ENCODE data around the gene NRXN2. TPM values are rescaled to one million over a fixed set of nuclear protein-coding genes. Genes with fewer than 3 reads are reported as not detected.

The NRXN2 gene
- total and polyA plus RNA-seq, 10 of the 15 experiments (the other 5 are each of a cell fraction or from before 2014, with no cell fraction given) = 0.03 to 1.4 (median 0.23) TPM

DNA sequence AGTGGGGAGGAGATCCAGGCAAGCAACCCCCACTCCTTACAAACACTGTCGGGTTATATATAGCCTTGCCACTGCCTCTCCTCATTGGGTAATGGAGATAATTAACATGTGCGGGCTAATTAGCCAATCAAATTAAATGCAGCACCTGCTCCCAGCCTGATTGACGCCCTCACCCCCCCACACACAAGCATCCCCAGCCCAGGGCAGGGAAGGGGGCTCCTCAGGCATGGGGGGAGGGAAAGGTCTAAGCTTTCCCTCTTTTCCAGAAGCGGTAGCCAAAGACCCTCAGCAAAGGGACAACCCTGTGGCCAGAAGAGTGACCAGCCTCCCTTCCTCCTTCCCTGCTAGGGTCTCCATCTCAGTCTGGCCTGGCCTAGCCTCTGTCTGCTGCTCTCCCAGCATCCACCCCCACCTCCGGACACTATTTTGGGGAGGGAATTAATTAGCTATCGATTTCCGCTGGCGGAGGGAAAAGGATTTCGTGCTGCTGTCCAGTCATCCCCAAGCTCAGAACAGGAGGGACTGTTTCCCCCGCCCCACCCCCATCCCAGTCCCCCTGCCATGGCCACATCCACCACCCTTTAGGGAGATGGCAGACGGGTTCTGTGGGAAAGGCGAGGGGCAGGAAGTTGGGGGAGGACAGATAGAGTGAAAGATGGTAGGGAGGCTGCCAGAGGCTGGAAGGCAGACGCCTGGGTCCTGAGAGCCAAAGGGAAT lies 7.1 kb downstream of the NRXN2 start (continued):
- TF ChIP-seq, protein P1, sequence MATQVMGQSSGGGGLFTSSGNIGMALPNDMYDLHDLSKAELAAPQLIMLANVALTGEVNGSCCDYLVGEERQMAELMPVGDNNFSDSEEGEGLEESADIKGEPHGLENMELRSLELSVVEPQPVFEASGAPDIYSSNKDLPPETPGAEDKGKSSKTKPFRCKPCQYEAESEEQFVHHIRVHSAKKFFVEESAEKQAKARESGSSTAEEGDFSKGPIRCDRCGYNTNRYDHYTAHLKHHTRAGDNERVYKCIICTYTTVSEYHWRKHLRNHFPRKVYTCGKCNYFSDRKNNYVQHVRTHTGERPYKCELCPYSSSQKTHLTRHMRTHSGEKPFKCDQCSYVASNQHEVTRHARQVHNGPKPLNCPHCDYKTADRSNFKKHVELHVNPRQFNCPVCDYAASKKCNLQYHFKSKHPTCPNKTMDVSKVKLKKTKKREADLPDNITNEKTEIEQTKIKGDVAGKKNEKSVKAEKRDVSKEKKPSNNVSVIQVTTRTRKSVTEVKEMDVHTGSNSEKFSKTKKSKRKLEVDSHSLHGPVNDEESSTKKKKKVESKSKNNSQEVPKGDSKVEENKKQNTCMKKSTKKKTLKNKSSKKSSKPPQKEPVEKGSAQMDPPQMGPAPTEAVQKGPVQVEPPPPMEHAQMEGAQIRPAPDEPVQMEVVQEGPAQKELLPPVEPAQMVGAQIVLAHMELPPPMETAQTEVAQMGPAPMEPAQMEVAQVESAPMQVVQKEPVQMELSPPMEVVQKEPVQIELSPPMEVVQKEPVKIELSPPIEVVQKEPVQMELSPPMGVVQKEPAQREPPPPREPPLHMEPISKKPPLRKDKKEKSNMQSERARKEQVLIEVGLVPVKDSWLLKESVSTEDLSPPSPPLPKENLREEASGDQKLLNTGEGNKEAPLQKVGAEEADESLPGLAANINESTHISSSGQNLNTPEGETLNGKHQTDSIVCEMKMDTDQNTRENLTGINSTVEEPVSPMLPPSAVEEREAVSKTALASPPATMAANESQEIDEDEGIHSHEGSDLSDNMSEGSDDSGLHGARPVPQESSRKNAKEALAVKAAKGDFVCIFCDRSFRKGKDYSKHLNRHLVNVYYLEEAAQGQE (IDR thresholded peaks at IDR 0.05; ENCODE audit: low read depth, low read length) = no peak

DNA sequence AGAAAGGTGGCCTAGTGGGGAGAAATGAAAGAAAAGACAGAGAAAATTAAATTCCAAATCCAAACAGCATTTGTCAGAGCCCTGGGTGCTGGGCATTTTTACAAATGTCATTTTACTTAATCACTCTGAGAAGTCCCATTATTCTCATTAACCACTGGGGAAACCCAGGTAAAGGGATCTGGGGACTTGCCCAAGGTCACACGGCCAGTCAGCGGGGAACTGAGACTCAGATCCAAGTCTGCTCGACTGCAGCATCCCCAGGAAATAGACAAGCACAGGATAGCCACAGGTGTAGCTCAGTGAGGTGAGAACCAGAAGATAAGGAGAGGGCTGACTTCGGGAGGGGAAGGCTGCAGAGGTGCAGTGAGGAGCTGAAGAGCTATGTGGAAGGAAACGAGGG lies 7.9 kb downstream of the NRXN2 start:
- H3K36me3 ChIP-seq (ENCODE audit: control insufficient read depth in 2 of 2, insufficient read depth in 2 of 2, low read length in 1 of 2) = no peaks in the 10 kb centered on the region; a peak in 1 of 4 replicates
- no peak for FAIRE-seq
- peaks cover 7% of the 10 kb centered on the region for H3K4me1 ChIP-seq (ENCODE audit: control insufficient read depth, insufficient read depth, low read length)
- ATAC-seq = peak; percentile 51
- H3K27me3 ChIP-seq (replicated peaks in 1 of 2; ENCODE audit: control insufficient read depth in 2 of 2, insufficient read depth in 2 of 2, low read length in 1 of 2) = peaks cover 5 to 10% of the 10 kb centered on the region in 2 experiments; a peak in 3 of 4 replicates
- in situ Hi-C loops (cut with MboI) = no loop called here
- H3K27ac ChIP-seq (ENCODE audit: control insufficient read depth, insufficient read depth) = no peak overlapping the region
- H2AFZ ChIP-seq (ENCODE audit: control insufficient read depth, low read depth, low read length) = no peak overlapping the region
- no peaks in the 10 kb centered on the region for H4K20me1 ChIP-seq (ENCODE audit: control insufficient read depth, insufficient read depth)
- RAD21 ChIA-PET (ENCODE audit: unreplicated experiment) = interaction anchor here (1.0 to 2.6 kb wide), 3 partner anchors 11 to 26 kb away, joined by 3 to 12 read pairs (median 3); no protein-coding TSS in a partner anchor
- H3K9me3 ChIP-seq (replicated peaks; ENCODE audit: control insufficient read depth, insufficient read depth, low read length) = no peaks in the 10 kb centered on the region
- TF ChIP-seq ZNF622 (IDR thresholded peaks at IDR 0.05) (no peak), MTA2 (IDR thresholded peaks at IDR 0.05; ENCODE audit: low read depth) (peak; percentile 16; the same call in 1 of the 2 replicates), IKZF1 (conservative IDR thresholded peaks at IDR 0.05) (peak; percentile 24; the same call in 1 of the 2 replicates)
- TF ChIP-seq, protein P2, sequence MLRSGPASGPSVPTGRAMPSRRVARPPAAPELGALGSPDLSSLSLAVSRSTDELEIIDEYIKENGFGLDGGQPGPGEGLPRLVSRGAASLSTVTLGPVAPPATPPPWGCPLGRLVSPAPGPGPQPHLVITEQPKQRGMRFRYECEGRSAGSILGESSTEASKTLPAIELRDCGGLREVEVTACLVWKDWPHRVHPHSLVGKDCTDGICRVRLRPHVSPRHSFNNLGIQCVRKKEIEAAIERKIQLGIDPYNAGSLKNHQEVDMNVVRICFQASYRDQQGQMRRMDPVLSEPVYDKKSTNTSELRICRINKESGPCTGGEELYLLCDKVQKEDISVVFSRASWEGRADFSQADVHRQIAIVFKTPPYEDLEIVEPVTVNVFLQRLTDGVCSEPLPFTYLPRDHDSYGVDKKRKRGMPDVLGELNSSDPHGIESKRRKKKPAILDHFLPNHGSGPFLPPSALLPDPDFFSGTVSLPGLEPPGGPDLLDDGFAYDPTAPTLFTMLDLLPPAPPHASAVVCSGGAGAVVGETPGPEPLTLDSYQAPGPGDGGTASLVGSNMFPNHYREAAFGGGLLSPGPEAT (IDR thresholded peaks at IDR 0.05; ENCODE audit: low read depth) = 0 out of 2 replicates have a peak, but pooled peaks have one; percentile 15
- H3K9ac ChIP-seq (ENCODE audit: control insufficient read depth, insufficient read depth, low read length) = no peak overlapping the region
- BruUV-seq (replicated peaks) = no TSS peak
- no peak overlapping the region for H3K4me3 ChIP-seq
- H3K79me2 ChIP-seq (ENCODE audit: control insufficient read depth, insufficient read depth, low read length) = no peaks in the 10 kb centered on the region
- CTCF ChIA-PET = interaction anchor here (0.5 to 6.7 kb wide), 5 partner anchors 8 to 27 kb away, joined by 3 to 58 read pairs (median 4); no protein-coding TSS in a partner anchor
- POLR2A ChIA-PET = interaction anchor here (0.9 kb wide), 1 partner anchor 18 kb away, joined by 3 read pairs; no protein-coding TSS in a partner anchor
- SMC1A ChIA-PET (ENCODE audit: uncharacterized antibody, unreplicated experiment) = interaction anchor here (0.6 to 1.7 kb wide), 5 partner anchors 11 to 29 kb away, joined by 3 to 7 read pairs (median 4); no protein-coding TSS in a partner anchor
- no peak overlapping the region for H3K4me2 ChIP-seq (ENCODE audit: control insufficient read depth, insufficient read depth)
- intact Hi-C loops (cut with micrococcal nuclease; ENCODE audit: unreplicated experiment) = no loop called here
- DNase-seq (ENCODE audit: low read depth, low spot score) = no peak
- WGBS (ENCODE audit: insufficient coverage, insufficient replicate concordance, low lambda C conversion rate, missing lambda C conversion rate) = 2% methylated on average over 5 of the region's 5 CpGs
